PFSK-1 (cell line): ENCODE data around the gene NDUFS7.

ENCODE experiments used
- POLR2AphosphoS5 ChIP-seq: IDR thresholded peaks from 2 replicates; pipeline ENCODE4 v1.6.1; 2012; ENCODE audit warnings: low read depth, mild to moderate bottlenecking, control low read depth, low read length, moderate library complexity
- TAF1 ChIP-seq: IDR thresholded peaks from 2 replicates; pipeline ENCODE4 v1.6.1; 2012; ENCODE audit warnings: low read length, control low read depth, borderline replicate concordance; ENCODE audit not compliant: insufficient read depth

DNA sequence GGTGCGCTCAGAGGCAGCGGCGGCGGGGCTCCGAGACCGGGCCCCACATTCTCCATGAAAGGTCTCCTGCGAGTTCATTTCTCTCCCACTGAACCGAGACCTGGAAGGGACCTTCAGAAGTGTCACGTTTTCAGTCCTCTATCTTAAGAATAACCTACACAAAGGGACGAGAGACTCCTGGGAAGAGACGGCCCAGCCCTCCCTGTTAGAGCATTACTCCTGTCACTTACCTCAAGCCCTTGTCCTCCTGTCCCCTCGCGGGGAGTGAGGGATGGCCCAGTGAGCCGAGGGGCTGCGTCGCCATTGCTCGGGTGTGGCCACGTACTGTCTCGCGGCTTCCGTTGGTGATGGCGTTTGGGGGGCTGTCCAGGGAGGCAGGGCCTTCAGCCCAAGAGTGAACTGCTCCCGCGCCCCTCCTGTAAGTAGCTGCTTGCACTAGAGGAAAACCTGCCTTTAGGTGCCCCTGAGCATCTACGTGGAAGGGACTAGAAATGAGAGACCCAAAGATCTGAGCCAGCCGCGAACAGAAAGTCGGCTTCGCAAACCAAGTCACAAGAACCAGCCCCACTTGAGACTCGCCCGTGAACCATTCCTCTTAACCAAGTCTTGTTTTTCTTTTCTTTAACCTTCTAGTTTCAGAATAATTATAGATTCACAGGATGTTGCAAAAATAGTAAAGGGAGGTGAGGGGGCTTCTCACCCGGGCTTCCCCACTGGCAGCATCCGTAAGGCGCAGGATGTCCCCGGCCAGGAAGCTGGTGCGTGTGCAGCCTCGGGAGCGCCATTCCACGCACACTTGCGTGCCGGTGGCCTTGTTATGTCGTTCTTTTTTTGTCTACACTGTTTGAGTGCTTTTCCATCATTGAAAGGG, 21.1 kb upstream of the NDUFS7 start:
- TF ChIP-seq TAF1 (no peak), POLR2AphosphoS5 (no peak)
